Measurements from ENCODE around the gene RHOBTB1.
"Not testable (repeated sequence)": the region's sequence is repeated elsewhere in the genome, so short reads cannot be mapped to it uniquely, and the experiment has no call there.

RHOBTB1 gene

GRCh38 chr10:60944058-60944909 lies at the start of gene RHOBTB1:
TSS of gene RHOBTB1 (minus strand) at chr10:60944185. CDS start at chr10:60911542, 32,643 bp downstream.
- FAIRE-seq = peak; percentile 89
- peak; percentile 46 for DNase-seq (ENCODE audit: insufficient read length, low spot score)

DNA sequence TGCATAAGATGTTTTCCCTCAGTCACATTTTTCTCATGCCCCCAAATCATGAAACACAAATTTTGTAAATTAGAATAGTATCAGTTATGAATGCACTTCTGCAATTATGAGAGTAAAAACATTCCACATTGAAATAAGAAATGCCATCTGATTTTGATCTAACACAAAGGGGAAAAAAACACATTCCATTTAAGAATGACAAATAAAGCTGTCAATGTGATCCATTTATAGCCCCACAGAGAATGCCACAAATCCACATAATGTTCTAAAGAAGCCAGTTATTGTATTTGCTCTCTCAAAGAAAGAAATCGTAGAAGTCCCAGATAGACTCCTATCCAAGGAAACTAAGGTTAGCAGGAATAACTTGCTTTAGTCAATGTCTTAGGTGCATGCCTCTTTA lies 48.7 kb upstream of the RHOBTB1 start:
- DNase-seq (ENCODE audit: insufficient read length, low spot score) = no peak
- FAIRE-seq = no peak

- FAIRE-seq (no peak), DNase-seq (ENCODE audit: insufficient read length, low spot score) (no peak)
Observed at GRCh38 chr10:60990663-60991062, 46.7 kb upstream of the RHOBTB1 start.

DNA sequence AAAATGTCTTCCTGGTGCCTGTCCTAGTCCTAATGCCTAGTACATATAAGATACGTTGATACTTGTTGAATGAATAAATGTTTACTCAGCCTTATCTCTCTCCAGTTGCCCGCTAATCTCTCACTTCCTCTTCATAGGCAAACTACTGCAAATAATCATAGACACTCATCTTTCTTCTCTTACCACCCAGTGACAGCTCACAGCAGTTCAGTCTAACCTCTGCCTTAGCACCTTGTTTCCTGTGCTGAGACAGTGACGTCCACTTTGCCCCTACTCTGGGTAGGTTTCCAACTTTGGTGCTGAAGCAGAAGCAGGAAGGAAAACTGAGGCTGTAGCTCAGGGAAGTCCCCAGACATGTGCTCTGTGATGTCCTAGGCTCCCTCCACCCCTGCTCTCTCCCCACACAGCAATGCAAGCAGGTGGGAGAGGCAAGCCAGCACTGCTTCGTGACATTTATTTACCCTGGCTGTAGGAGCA lies 45.5 kb upstream of the RHOBTB1 start:
- DNase-seq (ENCODE audit: insufficient read length, low spot score) (no peak), FAIRE-seq (peak; percentile 77)

DNA sequence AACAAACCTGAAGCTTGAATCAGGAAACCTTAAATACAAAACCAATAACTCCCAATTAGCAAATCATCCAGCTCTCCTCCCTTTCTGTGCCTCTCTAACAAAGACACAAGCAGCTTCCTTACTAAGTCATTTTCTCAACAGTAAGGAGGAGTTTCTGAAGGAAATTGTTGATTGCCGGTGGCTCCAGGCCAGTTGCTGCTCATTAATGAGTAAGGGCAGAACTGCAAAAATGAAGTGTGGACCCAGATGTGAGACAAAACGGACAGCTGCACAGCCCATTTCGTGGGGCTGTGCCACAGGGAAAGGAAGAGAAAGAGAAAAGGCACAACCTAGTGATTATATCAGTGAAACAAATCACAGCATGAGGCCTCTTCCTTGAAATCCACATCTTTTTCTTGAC lies 42.8 kb upstream of the RHOBTB1 start:
- FAIRE-seq (no peak), DNase-seq (ENCODE audit: insufficient read length, low spot score) (no peak)

DNA sequence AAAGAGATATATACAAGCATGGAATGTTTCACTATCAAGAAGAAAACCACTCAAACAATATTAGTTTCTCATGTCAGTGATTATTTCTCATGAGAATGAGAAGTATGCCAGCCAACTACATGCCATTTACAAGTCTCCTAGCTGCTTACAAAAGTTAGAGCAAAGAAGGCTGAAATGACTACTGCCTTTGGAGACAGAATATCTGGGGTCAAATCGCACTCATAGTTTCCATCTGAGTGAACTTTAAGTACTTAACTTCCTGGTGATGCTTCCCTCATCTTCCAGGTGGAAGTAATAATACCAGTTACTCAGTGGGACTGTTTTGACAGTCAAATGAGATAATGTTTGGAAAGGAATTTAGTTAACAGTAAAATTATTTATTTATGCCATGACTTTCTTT lies 42.0 kb upstream of the RHOBTB1 start:
- no peak for FAIRE-seq
- DNase-seq (ENCODE audit: insufficient read length, low spot score) = no peak

DNA sequence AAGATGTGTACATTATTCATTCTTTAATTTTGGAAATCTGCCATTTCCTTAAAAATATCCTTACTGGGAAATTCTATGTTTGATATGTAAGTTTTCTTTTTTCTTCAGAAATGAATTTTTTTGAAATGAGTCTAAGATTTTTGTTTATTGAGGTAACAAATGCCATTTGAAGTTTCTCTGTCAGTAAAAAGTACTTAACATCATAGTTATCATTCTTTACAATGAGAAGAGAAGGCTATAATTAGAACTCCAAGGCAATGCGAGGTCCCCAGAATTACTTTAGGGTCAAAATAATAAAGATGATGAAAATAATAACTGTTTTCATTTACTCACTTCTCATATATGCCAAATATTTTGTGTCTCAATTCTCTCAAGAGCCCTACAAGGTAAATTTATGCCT lies 37.0 kb upstream of the RHOBTB1 start:
- DNase-seq (ENCODE audit: insufficient read length, low spot score) (no peak), FAIRE-seq (no peak)

- DNase-seq (ENCODE audit: insufficient read length, low spot score) (no peak), FAIRE-seq (no peak)
Observed at GRCh38 chr10:60979667-60980104, 35.7 kb upstream of the RHOBTB1 start.

GRCh38 chr10:60978287-60979115 lies 34.5 kb upstream of the RHOBTB1 start:
- no peak for FAIRE-seq
- DNase-seq (ENCODE audit: insufficient read length, low spot score) = no peak

GRCh38 chr10:60977161-60978122 lies 33.5 kb upstream of the RHOBTB1 start:
- DNase-seq (ENCODE audit: insufficient read length, low spot score) (no peak), FAIRE-seq (no peak)

GRCh38 chr10:60976687-60977086 lies 32.7 kb upstream of the RHOBTB1 start:
- DNase-seq (ENCODE audit: insufficient read length, low spot score) = no peak
- no peak for FAIRE-seq

DNA sequence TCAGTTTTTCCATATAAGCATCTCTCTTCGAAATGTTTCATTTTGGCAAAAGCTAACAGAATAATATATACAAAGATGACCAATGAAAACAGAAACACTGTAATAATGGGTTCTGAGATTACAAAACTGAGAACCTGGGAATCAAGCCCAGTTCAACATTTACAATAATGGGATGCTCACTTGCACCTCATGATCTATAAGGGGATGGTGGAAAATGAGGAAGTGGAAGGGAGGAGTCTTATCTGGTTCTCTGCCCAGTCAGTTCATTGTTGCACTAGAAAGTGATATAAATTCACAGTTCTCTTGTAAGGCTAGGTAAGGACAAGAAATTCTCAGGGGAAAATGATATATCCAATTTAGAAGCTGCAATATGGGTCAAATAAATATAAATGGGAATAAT lies 31.7 kb upstream of the RHOBTB1 start:
- FAIRE-seq (no peak), DNase-seq (ENCODE audit: insufficient read length, low spot score) (no peak)

- DNase-seq (ENCODE audit: insufficient read length, low spot score) = no peak
Observed at GRCh38 chr10:60974463-60975149, 30.6 kb upstream of the RHOBTB1 start.

DNA sequence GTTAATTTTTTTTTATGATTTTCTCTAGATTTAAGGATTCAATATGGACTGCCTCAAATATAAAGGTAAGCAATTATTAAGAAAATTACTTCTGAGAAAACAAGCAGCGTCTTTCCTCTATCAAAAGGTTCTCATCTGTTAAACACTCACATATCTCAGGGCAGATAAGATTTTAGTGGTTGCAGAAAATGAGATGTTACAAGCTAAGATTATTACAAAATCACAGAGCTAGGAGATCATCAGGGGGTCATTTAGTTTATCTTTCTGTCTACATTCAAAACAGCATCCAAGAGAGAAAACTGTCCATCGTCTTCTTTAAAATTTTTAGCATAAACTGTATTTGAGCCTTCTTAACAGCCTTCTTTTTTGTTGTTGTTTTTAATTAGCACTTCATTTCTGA lies 29.1 kb upstream of the RHOBTB1 start:
- FAIRE-seq (no peak), DNase-seq (ENCODE audit: insufficient read length, low spot score) (no peak)

More at GRCh38 chr10:60974463-60975149, 30.6 kb upstream of the RHOBTB1 start:
- FAIRE-seq = no peak

- FAIRE-seq = not testable (repeated sequence)
Observed at GRCh38 chr10:60972181-60972580, 28.2 kb upstream of the RHOBTB1 start.

DNA sequence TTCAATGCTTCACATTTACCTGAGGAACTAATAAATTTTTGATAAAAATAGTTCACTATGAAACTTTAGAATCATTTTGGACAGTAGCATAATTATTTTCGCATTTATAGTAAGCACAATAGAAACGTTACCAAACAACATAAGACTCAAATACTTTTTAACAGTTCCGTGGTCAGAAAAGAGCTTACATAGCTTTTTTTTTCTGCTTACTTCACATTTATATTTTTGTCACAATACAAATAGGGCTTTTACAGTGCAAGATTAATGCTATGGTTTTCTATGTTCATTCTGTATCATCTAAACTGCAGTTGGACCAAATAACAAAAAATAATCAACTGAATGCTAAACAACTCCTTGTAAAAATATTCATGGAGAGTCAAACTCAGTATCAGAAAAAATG lies 26.5 kb upstream of the RHOBTB1 start:
- no peak for DNase-seq (ENCODE audit: insufficient read length, low spot score)
- no peak for FAIRE-seq

More at GRCh38 chr10:60972181-60972580, 28.2 kb upstream of the RHOBTB1 start:
- not testable (repeated sequence) for DNase-seq (ENCODE audit: insufficient read length, low spot score)

DNA sequence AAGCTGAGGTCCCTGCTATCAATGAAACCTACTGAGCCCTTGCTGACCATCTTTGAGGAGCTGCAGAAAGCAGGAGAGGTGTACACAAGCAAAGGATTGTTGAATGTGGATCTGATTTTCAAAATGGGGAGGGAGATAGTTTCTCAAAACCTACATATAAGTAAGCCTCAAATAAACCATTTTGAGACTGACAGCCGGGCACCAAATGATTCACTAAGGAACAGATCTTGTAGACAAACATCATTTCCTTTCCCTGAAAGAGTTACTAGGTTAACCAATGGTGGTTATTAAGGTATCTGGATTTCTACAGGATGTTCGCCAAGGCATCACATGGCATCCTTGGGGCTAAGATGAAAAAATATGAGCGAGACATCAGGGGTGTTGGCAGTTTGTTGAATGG lies 24.5 kb upstream of the RHOBTB1 start:
- DNase-seq (ENCODE audit: insufficient read length, low spot score) = no peak
- FAIRE-seq = no peak

GRCh38 chr10:60967854-60968484 lies 24.0 kb upstream of the RHOBTB1 start:
- no peak for DNase-seq (ENCODE audit: insufficient read length, low spot score)
- FAIRE-seq = no peak

DNA sequence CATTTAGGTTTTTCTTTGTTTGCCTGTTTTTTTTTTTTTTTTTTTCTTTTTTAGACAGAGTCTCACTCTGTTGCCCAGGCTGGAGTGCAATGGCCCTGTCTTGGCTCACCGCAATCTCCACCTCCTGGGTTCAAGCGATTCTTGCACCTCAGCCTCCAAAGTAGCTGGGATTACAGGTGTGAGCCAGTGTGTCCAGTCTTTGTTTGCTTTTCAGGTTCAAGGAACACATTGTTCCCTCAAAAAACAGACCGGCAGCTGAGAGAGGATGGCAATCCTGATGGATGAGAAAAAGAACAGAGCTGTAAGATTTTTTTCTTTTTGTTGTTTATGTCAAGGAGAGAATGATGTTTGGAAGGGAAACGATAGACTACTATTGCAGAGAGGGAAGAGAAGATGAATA lies 23.3 kb upstream of the RHOBTB1 start:
- no peak for DNase-seq (ENCODE audit: insufficient read length, low spot score)
- no peak for FAIRE-seq

Measured in HTR-8/SVneo (cell line).